Body of pancreas (tissue), 4 donors: ENCODE results near the gene OIT3. TPM values are rescaled to one million over a fixed set of nuclear protein-coding genes. Genes with fewer than 3 reads are reported as not detected.
"Not testable (repeated sequence)": the region's sequence is repeated elsewhere in the genome, so short reads cannot be mapped to it uniquely, and the experiment has no call there.

Experiments
- ATAC-seq: fragments of 150-250 bp; one replicate; pipeline ENCODE4 v1.9.1; 2016
- DNase-seq, 4 donors: peaks; one replicate each; pipeline ENCODE4 v3.0.0-alpha.2; 2019
- H3K27ac ChIP-seq, 4 donors: fragments of 200-600 bp; sonication (generic); 1 replicate in 3 of 4; 2 replicates in 1 of 4; pipeline versions ENCODE4 v1.5.1 to v1.6.1; 2016 to 2019; ENCODE audit warnings: mild to moderate bottlenecking in 1 of 4, mixed read lengths in 1 of 4, moderate library complexity in 1 of 4
- H3K27me3 ChIP-seq, 2 donors: fragments of 200-600 bp; sonication (generic); one replicate each; pipeline ENCODE4 v1.6.0; 2016; ENCODE audit warnings: mild to moderate bottlenecking in 1 of 2
- H3K36me3 ChIP-seq, 2 donors: fragments of 200-600 bp; sonication (generic); replicated peaks in 1 of 2; 2 replicates each; pipeline ENCODE4 v1.5.1; 2016; ENCODE audit warnings: low read depth in 2 of 2; ENCODE audit not compliant: insufficient read depth in 1 of 2
- H3K4me1 ChIP-seq: fragments of 200-600 bp; sonication (generic); one replicate; pipeline ENCODE4 v1.6.0; 2016
- H3K4me3 ChIP-seq, 2 donors: fragments of 200-600 bp; sonication (generic); 1 replicate in 1 of 2; 2 replicates in 1 of 2; pipeline ENCODE4 v1.5.1; 2016 to 2019
- H3K9me3 ChIP-seq, 3 donors: fragments of 200-600 bp; sonication (generic); 1 replicate in 2 of 3; 2 replicates in 1 of 3; pipeline ENCODE4 v1.5.1; 2016
- CTCF ChIP-seq, 7 experiments: fragments of 450-650 bp in 4 of 7; fragments of 200-600 bp in 3 of 7; sonication (generic) in 3 of 7; IDR thresholded peaks; one replicate each; pipeline ENCODE4 v1.5.1; 2016 to 2019; ENCODE audit warnings: antibody characterized with exemption in 7 of 7
- POLR2A ChIP-seq, 3 donors: fragments of 450-650 bp; IDR thresholded peaks; one replicate each; pipeline ENCODE4 v1.6.1; 2016; ENCODE audit warnings: antibody characterized with exemption in 3 of 3, mild to moderate bottlenecking in 2 of 3
- WGBS, 2 donors: methylation state at CpG; one replicate each; pipeline ENCODE4 v1.1.5; 2017; 5-methylcytosine and 5-hydroxymethylcytosine counted together
- intact Hi-C: fragments of 100-400 bp; cut with DNase I; formaldehyde crosslinking; loops from one replicate; pipeline ENCODE4 v1.15.1; 2023
- total RNA-seq, 2 donors: library from RNA; depleted of rRNA; stranded (reverse); fragments of >200 nt; gene quantifications; one replicate each; pipeline ENCODE4 v1.1.0, GENCODE V29; 2016

OIT3 gene
- total RNA-seq, 2 donors from 2014 or later: not detected

DNA sequence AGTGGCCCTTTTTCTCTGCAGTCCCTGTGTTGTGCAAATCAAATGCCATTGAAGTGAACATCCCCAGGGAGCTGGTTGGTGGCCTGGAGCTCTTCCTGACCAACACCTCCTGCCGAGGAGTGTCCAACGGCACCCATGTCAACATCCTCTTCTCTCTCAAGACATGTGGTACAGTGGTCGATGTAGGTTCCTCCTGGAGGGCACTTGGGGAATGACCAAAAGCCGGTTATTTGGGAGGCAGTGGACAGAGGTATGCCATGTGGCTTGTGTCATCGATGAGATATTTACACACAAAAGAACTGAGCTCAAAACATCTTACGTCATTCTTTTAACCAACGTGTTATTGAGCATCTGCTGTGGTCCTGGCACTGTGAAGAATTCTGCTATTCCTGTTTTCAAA is 19.7 kb downstream of the OIT3 start:
- H3K4me1 ChIP-seq: no peaks in the 10 kb centered on the region
- H3K27me3 ChIP-seq: no peaks in the 10 kb centered on the region
- intact Hi-C loops: no loop called here
- no peak overlapping the region for H3K27ac ChIP-seq
- WGBS, 2 donors: 68 to 75% methylated on average over 7 of the region's 7 CpGs
- ATAC-seq (no peak), DNase-seq (no peak)
- H3K9me3 ChIP-seq: no peaks in the 10 kb centered on the region
- H3K4me3 ChIP-seq: no peak overlapping the region
- no peaks in the 10 kb centered on the region for H3K36me3 ChIP-seq
- TF ChIP-seq CTCF (IDR thresholded peaks at IDR 0.05): no peak
- no peak for TF ChIP-seq POLR2A (IDR thresholded peaks at IDR 0.05)

DNA sequence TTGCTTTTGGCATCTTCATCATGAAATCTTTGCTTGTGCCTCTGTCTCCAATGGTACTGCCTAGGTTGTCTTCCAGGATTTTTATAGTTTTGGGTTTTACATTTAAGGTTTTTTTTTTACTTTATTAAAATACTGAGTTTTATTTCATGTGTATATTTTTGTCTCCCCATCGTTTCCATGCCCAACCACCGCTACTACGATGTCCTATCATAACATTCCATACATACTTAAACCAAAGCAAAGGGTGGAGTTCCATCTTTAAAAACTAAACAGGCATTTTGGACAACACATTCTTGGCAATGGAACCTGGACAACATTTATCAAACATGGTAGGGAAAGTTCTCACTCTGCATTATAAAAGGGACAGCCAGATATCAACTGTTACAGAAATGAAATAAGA is 23.7 kb downstream of the OIT3 start:
- H3K27me3 ChIP-seq, H3K9me3 ChIP-seq, H3K4me3 ChIP-seq, ATAC-seq, H3K36me3 ChIP-seq, H3K4me1 ChIP-seq, intact Hi-C loops, H3K27ac ChIP-seq, DNase-seq: not testable (repeated sequence)
- 62 to 70% methylated on average over 3 of the region's 3 CpGs for WGBS, 2 donors

DNA sequence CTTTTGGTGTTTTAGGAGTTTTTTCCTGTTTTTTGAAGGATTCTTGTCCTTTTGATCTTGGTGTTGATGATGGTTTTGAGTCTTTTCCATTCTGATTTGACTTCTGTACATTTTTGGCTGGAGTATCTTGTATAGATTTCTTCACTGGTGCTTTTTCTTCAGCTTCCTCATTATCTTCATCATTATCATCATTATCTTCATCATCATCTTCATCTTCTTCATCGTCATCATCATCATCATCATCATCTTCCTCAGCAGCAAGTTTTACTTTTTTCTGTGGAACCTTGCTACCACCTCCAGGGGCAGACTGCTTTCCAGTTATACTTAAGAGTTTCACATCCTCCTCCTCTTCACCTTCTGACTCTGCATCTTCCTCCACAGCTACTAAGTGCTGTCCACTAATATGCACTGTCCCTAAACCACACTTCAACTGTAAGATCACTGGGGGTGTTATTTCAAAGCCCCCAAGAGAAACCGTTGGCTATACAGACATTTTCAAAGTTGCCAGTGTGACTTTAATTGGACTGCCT is 24.3 kb downstream of the OIT3 start:
- DNase-seq, H3K27me3 ChIP-seq, intact Hi-C loops, H3K9me3 ChIP-seq, H3K27ac ChIP-seq, H3K36me3 ChIP-seq, H3K4me1 ChIP-seq, ATAC-seq, H3K4me3 ChIP-seq: not testable (repeated sequence)
- 45% methylated on average over 2 of the region's 2 CpGs for WGBS, 2 donors

DNA sequence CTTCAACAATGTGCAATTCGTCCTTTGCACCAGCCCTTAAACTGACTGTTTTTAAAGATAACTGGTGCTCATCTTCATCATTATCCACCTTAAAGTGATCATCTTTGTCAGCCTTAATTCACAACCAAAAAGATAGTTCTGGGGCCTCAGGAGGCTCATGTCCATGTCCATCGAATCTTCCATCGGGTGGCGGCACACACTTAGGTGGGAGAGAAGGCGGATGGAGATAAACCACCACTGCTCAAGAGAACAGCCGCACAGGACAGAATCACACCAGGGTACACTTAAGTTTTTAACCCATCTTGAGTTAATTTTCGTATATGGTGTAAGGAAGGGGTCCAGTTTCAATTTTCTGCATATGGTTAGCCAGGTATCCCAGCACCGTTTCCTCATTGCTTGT is 24.8 kb downstream of the OIT3 start:
- DNase-seq (no peak), ATAC-seq (no peak)
- Histone ChIP-seq H3K27ac (no peak overlapping the region), H3K9me3 (no peaks in the 10 kb centered on the region), H3K4me3 (no peak overlapping the region), H3K27me3 (no peaks in the 10 kb centered on the region), H3K4me1 (no peaks in the 10 kb centered on the region), H3K36me3 (no peaks in the 10 kb centered on the region)
- no peak for TF ChIP-seq POLR2A (IDR thresholded peaks at IDR 0.05)
- 79 to 83% methylated on average over 8 of the region's 8 CpGs for WGBS, 2 donors
- intact Hi-C loops: no loop called here

GRCh38 chr10:72921147-72921683 is 27.7 kb downstream of the OIT3 start:
- DNase-seq, H3K27me3 ChIP-seq, H3K36me3 ChIP-seq, intact Hi-C loops, H3K9me3 ChIP-seq, H3K4me1 ChIP-seq, H3K4me3 ChIP-seq, ATAC-seq, H3K27ac ChIP-seq: not testable (repeated sequence)
- WGBS, 2 donors: 84 to 95% methylated on average over 1 of the region's 1 CpG

DNA sequence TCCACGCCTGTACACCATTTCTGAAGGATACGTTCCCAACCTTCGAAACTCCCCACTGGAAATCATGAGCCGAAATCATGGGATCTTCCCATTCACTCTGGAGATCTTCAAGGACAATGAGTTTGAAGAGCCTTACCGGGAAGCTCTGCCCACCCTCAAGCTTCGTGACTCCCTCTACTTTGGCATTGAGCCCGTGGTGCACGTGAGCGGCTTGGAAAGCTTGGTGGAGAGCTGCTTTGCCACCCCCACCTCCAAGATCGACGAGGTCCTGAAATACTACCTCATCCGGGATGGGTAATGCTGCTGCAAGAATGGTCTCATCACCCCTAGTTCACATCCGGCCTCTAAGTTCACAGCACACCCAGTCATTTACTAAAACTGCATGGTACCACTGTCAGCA is 30.8 kb downstream of the OIT3 start:
- Histone ChIP-seq H3K36me3 (no peaks in the 10 kb centered on the region), H3K27ac (no peak overlapping the region), H3K9me3 (no peaks in the 10 kb centered on the region), H3K27me3 (no peaks in the 10 kb centered on the region), H3K4me3 (no peak overlapping the region), H3K4me1 (no peaks in the 10 kb centered on the region)
- intact Hi-C loops: no loop called here
- DNase-seq (no peak), ATAC-seq (no peak)
- WGBS, 2 donors: 82 to 88% methylated on average over 10 to 13 of the region's 13 CpGs
- no peak for TF ChIP-seq CTCF (IDR thresholded peaks at IDR 0.05)
- TF ChIP-seq POLR2A (IDR thresholded peaks at IDR 0.05): no peak

DNA sequence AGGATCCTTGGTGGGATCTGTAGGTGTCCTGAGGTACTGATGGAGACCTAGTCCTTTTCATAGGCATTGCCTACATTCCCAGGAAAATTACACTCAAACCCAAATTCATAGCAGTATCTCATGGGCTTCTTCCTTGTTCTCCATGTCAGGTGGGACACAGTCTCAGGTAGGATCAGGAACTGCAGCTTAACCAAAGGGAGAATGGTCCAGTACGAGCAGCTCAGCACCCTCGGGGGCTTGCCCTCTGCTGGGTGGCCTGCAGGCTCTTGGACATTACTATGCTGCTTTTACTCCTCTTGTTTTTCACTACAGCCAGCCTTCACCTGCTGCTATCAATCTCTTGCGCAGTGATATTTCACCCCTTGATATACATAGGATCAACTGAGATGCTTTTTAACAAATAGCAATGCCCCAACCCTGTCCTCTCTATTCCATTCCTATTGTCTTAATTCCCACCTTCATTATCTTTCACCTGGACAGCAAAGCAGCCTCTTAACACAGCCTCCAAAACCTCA is 32.5 kb downstream of the OIT3 start:
- no peaks in the 10 kb centered on the region for H3K9me3 ChIP-seq
- intact Hi-C loops: no loop called here
- no peaks in the 10 kb centered on the region for H3K36me3 ChIP-seq
- no peak for TF ChIP-seq CTCF (IDR thresholded peaks at IDR 0.05)
- TF ChIP-seq POLR2A (IDR thresholded peaks at IDR 0.05): no peak
- H3K27me3 ChIP-seq: no peaks in the 10 kb centered on the region
- DNase-seq (no peak), ATAC-seq (no peak)
- no peaks in the 10 kb centered on the region for H3K4me1 ChIP-seq
- 75 to 87% methylated on average over 3 of the region's 3 CpGs for WGBS, 2 donors
- no peak overlapping the region for H3K4me3 ChIP-seq
- no peak overlapping the region for H3K27ac ChIP-seq
